SK-N-MC (cell line): Measurements from ENCODE around the gene WTAP.

Experiments
- EZH2 ChIP-seq: fragments of 200-600 bp; sonication (generic); IDR thresholded peaks from one replicate; pipeline ENCODE4 v1.6.1; 2017; ENCODE audit warnings: antibody characterized with exemption
- FOXP2 ChIP-seq: optimal IDR thresholded peaks from 2 replicates; pipeline ENCODE3; 2011; ENCODE audit warnings: mild to moderate bottlenecking, moderate library complexity; ENCODE audit not compliant: insufficient read depth; ENCODE audit errors: extremely low read length, control extremely low read depth
- POLR2AphosphoS5 ChIP-seq: IDR thresholded peaks from 2 replicates; pipeline ENCODE4 v1.6.1; 2012; ENCODE audit warnings: mild to moderate bottlenecking, low read depth, low read length, borderline replicate concordance

DNA sequence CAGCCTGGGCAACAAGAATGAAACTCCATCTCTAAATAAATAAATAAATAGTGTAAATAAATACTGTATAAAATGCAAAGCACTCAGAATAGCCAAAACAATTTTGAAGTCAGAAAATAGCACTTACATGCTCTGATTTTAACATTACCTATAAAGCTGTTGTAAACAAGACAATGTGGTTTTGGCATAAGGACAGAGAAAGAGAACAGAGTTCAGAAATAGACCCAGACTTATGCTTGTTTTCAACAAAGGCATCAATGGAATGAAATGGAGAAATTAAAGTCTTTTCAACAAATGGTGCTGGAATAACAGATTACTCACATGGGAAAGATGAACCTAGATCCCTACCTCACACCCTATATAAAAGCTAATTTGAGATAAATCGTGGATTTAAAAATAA, 44.9 kb downstream of the WTAP start:
- no peak for TF ChIP-seq EZH2
- no peak for TF ChIP-seq POLR2AphosphoS5
- TF ChIP-seq FOXP2, result no peak
